Measurements from ENCODE around the gene PLIN3. TPM values are rescaled to one million over a fixed set of nuclear protein-coding genes. Genes with fewer than 3 reads are reported as not detected.
"Not testable (repeated sequence)": the region's sequence is repeated elsewhere in the genome, so short reads cannot be mapped to it uniquely, and the experiment has no call there.

PLIN3 gene
- total RNA-seq, 1 donor from 2014 or later = 86.2 TPM

DNA sequence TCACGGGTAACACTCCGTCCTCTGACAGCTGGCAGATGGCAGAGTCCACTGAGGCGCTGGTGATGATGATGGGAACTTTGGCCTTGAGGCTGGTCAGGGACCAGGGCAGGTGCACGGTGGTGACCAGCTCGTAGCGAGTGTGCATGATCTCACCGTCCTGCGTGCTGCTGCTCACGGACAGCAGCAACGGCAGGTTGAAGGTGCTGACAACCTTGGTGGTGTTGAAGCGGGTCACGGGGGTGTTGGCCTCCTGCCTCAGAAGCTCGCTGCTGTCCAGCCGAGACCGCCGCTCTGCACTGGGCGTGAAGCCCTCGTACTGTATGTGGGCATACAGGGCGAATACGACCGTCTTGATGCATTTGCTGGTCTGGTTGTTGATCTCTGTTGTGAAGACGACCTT, 23.6 kb upstream of the PLIN3 start:
- no peak for DNase-seq (ENCODE audit: low spot score)

DNA sequence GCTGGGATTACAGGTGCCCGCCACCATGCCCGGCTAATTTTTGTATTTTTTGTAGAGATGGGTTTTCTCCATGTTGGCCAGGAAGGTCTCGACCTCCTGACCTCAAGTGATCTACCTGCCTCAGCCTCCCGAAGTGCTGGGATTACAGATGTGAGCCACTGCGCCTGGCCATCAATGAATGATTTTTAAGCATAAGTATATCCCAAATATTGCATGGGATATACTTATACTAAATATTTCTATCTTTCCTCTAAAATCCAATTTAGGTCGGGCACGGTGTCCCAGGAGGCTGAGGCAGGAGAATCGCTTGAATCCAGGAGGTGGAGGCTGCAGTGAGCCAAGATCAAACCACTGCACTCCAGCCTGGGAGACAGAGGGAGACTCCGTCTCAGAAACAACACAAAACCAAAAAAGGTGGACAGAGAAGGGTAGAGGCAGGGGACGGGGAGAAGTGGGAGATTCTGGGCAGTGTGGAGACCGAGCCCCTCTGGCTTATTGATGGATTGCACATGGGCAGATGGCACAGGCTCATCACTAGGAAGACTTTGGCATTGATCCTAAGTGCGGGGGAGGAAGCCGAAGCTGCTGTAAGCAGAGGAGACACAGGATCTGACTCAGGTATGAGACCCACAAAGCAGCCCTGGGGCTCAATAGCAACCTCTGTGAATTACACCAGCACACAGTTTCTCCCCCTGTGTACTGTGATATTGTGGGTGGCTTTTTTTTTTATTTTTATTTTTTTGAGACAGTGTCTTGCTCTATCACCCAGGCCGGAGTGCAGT, 21.8 kb upstream of the PLIN3 start:
- DNase-seq (ENCODE audit: low spot score) = no peak

DNA sequence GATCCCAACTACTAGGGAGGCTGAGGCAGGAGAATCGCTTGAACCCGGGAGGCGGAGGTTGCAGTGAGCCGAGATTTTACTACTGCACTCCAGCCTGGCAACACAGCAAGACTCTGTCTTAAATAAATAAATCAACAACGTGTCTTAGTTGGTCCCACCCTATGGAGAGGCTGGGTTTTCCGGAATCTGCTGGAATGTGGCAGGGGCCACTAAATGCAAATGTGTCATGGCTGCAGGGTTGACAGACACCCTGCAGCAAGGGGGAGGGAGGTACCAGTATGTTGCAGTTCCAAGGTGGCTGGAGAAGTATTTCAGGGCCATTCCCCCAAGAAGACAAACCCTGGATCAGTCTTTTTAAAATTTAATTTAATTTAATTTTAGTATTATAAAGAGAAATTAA, 20.3 kb upstream of the PLIN3 start:
- not testable (repeated sequence) for DNase-seq (ENCODE audit: low spot score)

DNA sequence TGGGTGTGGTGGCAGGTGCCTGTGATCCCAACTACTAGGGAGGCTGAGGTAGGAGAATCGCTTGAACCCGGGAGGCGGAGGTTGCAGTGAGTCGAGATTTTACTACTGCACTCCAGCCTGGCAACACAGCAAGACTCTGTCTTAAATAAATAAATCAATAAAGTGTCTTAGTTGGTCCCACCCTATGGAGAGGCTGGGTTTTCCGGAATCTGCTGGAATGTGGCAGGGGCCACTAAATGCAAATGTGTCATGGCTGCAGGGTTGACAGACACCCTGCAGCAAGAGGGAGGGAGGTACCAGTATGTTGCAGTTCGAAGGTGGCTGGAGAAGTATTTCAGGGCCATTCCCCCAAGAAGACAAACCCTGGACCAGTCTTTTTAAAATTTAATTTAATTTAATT, 17.5 kb upstream of the PLIN3 start:
- DNase-seq (ENCODE audit: low spot score) = not testable (repeated sequence)

DNA sequence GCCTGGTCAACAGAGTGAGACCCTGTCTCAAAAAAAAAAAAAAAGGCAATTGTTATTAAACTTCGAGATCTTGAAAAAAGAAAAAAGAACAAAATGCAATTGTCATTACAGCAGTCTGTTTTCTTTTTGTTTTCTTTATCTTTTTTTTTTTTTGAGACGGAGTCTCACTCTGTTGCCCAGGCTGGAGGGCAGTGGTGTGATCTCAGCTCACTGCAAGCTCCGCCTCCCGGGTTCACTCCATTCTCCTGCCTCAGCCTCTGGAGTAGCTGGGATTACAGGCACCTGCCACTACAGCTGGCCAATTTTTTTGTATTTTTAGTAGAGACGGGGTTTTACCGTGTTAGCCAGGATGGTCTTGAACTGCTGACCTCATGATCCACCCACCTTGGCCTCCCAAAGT, 15.4 kb upstream of the PLIN3 start:
- not testable (repeated sequence) for DNase-seq (ENCODE audit: low spot score)

DNA sequence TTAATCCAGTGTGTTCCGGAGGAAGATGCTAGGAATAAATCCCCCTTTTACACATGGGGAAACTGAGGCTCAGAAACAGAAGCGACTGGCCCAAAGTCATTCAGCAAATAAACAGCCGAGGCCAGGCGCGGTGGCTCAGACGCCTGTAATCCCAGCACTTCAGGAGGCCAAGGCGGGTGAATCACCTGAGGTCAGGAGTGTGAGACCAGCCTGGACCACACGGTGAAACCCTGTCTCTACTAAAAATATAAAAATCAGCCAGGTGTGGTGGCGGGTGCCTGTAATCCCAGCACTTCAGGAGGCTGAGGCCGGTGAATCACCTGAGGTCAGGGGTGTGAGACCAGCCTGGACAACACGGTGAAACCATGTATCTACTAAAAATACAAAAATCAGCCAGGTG, 11.6 kb upstream of the PLIN3 start:
- no peak for DNase-seq (ENCODE audit: low spot score)

DNA sequence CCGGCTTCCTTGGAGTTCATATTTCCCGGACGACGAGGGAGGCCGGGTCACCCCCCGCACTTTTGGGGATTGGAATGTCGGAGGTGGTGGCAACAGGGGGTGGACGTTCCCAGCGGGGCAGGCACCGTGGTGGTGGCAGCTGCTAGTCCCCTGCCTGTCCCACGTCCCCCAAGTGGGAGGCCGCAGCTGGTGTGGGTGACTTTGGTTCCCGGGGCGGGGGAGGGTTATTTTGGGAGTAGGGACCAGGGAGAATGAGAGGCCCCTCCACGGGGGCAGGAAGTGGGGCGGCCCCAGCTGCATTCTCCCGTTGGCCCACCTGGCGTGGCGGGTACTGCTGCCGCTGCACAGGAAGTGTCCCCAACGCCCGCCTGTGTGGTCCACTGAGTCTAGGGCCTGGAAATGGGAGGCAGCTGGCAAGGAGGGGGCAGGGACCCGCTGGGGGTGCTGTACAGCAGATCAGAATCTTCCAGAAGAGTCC, 11.1 kb upstream of the PLIN3 start:
- DNase-seq (ENCODE audit: low spot score) = no peak

DNA sequence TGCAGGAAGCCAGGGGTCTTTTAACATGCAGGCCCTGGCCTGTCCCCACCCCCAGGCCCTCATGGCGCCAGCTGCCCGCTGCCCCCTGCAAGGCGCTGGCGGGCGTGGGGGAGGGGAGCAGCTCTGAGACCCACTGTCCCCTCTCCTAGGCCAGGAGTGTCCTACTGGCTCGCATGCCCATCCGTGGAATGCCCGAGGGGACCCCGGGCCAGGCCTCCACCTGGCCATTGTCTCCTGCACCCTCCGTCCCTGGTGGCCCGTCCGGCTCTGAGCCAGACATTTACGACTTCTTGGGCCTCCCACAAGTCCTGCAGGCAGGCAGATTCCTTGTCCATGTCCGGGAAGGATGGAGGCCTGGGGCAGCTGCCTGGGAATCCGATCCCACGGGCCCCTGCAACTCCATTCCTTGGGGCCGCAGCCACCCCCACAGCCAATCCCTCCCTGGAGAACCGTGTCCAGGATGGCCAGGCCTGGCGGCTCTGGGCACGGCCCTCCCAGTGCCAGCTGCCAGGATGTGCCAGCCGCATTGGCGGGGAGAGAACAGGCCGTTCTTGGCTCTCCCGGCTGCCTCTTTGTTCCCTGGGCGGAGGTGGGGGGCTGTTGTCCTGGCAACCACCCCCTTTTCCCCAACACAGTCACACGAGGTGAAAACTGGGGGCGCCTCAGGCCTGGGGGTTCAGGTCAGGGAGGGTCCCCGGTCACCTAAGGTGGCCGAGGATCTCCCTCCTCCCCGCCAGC, 10.5 kb upstream of the PLIN3 start:
- DNase-seq (ENCODE audit: low spot score) = no peak

DNA sequence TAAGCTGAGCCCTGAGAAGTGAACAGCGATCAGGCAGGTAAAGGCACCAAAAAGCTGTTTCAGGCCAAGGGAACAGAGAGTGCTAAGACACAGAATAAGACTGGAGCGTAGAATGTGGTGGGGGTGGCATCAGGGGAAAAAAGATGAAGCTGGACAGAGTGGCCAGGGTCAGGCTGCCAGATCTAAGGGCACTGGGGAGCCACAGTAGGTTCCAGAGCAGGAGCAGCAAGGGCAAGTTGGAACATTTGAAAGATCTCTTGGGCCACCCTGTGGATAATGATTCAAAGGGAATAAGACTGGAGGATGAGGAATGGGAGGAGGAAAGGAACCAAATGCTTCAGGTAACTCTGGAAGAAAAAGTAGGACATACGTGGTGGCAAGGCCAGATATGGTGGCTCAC, 6.5 kb upstream of the PLIN3 start:
- no peak for DNase-seq (ENCODE audit: low spot score)

DNA sequence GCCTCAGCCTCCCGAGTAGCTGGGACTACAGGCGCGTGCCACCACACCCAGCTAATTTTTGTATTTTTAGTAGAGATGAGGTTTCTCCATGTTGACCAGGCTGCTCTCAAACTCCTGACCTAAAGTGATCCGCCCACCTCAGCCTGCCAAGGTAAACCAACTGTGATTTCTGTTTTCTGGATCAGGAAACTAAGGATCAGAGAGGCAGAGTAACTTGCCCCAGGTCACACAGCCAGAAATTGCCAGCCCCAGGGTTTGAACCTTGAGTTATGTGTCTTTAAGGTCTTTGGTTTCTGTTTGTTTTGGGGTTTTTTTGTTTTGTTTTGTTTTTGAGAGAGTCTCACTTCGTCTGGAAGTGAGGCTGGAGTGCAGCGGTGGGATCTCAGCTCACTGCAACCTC, 4.2 kb upstream of the PLIN3 start:
- no peak for DNase-seq (ENCODE audit: low spot score)

DNA sequence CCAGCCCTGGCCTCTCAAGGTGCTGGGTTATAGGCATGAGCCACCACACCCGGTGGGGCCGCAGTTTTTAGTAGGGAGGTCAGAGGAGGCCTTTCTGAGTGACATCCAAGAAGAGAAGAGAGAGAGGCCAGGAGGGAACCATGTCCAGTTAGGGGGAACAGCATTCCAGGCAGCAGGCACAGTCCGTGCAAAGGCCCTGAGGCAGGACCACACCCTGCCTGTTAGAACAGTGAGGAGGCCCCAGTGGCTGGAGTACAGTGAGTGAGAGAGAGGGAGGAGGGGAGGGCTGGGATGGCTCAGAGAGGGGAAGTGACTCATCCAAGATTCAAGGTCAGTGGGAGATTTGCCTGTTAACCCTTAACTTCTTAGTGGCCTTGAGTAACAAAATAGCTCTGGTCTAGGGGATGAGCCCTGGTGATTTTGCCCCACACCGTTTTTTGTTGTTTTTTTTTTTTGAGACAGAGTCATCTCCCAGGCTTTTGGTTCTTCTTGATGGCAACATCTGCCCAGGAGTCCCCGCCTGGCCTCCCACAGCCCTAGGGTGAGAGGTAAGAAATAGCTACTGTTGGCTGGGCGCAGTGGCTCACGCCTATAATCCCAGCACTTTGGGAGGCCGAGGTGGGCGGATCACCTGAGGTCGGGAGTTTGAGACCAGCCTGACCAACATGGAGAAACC, 2.7 kb upstream of the PLIN3 start:
- DNase-seq (ENCODE audit: low spot score) = peak; percentile 66

DNA sequence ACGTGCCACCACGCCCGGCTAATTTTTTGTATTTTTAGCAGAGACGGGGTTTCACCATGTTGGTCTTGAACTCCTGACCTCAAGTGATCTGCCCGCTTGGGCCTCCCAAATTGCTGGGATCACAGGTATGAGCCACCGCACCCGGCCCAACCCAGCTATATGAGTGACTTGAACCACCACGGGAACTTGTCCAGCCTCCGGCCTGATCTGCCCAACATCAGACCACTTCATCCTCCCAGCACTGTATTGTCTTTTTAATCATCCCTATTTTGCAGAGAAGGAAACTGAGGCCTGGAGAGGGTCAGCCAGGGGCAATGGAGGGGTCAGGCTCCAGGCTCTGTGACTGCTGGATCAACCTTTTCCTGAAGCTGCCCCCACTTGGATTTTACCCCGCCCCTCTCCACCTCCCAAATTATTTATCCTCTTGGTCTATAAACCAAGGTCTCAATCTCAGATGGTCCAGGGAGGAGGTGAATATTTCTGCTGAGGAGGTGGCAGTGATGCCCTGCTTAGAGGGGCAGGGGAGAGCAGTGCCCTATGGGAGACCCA, 893 bp upstream of the PLIN3 start:
- no peak for DNase-seq (ENCODE audit: low spot score)

DNA sequence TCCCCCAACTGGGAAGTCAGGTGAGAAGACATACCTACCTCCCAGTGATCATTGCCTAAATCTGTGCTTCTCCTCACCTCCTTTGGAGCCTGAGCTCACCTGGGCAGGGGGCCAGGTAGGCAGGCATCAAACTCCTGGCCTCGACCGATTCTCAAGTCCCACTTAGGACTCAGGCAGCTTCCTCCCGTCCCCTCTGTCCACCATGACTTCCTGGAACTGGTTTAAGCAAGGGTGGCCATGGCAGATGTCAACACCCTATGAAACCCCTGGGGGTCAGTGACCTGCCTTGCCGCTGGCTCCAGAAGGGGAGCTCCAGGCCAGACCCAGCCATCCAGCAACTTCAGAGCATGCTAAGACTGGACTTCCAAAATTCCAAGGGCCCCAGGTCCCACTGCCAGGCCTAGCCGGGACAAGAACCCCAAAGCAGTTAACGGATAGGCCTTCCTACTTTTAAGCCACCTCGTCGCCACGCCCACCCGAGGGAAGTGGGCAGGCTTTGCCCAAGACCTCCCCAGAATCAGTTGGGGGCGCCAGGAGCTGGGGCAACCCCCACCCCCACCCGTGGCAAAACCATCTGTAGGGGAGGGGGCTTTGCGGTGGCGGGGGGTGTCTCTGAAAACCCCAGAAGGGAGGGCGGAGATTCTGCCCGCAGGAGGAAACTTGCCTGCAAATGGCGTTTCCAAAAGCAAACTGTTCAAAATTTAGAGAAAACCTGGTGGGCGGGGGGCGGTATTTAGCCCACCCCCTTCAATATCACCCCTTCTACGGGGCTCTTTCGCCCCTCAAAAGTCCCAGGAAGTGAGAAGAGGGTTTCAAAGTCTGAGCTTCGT, 657 bp downstream of the PLIN3 start:
- peak; percentile 78 for DNase-seq (ENCODE audit: low spot score)

DNA sequence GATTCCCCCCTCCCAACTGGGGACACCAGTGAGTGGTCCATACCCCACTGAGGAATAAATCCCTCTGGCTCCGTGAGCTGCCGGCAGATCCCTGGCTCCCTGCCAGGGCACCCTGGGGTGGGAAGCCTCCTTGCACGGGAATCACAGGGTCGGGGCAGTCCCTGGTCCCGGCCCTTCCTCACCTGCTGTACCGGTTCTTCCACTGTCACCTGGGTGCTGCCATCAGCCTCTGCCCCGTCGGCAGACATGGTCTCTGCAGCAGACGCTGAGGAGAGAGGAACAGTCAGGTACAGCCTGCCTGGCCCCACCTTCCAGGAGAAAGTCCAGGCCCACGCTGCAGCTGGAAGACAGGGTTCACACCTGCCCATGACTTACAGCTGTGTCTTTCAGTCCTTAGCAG, 6.3 kb downstream of the PLIN3 start:
- peak; percentile 62 for DNase-seq (ENCODE audit: low spot score)

DNA sequence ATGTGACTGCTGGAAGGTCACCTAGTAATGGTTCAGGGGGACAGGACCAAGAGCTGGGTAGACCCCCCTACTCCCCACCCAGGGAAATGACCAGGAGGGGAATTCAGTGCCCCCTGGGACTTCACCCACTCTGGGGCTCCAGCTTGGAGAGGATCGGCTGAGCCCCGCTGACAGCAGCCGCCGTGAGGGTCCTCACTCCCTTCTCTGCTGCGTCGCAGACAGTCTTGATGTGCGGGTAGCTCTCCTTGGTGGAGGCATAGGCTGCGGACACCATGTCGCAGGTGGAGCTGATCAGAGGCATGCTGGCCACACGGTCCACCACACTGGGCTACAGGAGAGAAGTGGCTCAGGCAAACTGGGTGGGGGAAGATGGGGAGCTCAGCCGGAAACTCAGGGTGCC, 7.8 kb downstream of the PLIN3 start:
- DNase-seq (ENCODE audit: low spot score) = no peak

DNA sequence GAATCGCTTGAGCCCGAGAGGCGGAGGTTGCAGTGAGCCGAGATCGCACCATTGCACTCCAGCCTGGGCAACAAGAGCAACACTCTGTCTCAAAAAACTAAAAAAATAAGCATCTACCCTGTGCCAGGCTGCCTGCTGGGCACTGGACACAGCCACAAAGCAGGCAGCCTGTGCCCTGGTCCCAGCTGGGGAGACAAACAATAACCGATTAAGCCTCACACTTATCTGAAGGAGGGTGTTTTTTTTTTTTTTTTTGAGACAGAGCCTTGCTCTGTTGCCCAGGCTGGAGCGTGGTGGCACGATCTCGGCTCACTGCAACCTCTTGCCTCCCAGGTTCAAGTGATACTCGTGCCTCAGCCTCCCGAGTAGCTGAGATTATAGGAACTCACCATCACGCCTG, 11.0 kb downstream of the PLIN3 start:
- DNase-seq (ENCODE audit: low spot score) = not testable (repeated sequence)

DNA sequence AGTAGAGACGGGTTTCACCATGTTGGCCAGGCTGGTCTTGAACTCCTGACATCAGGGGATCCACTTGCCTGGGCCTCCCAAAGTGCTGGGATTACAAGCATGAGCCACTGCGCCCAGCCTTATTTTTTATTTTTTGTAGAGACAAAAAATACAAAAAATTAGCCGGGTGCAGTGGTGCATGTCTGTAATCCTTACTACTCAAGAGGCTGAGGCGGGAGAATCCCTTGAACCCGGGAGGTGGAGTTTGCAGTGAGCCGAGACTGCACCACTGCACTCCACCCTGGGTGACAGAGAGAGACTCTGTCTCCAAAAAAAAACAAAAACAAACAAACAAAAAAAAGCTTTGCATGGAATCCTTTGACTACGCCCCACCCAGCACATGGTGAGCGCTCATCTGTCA, 14.0 kb downstream of the PLIN3 start:
- DNase-seq (ENCODE audit: low spot score) = not testable (repeated sequence)

DNA sequence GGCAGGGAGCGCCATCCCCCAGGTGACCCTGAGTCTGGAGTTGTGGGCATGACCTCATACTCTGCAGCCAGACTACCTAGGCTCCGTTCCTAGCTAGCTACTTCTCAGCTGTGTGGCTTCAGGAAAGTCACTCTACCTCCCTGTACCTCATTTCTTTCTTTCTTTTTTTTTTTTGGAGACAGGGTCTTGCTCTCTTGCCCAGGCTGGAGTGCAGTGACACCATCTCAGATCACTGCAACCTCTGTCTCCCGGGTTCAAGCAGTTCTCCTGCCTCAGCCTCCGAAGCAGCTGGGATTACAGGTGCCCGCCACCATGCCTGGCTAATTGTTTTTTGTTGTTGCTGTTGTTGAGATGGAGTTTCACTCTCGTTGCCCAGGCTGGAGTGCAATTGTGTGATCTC, 15.0 kb downstream of the PLIN3 start:
- DNase-seq (ENCODE audit: low spot score) = no peak

DNA sequence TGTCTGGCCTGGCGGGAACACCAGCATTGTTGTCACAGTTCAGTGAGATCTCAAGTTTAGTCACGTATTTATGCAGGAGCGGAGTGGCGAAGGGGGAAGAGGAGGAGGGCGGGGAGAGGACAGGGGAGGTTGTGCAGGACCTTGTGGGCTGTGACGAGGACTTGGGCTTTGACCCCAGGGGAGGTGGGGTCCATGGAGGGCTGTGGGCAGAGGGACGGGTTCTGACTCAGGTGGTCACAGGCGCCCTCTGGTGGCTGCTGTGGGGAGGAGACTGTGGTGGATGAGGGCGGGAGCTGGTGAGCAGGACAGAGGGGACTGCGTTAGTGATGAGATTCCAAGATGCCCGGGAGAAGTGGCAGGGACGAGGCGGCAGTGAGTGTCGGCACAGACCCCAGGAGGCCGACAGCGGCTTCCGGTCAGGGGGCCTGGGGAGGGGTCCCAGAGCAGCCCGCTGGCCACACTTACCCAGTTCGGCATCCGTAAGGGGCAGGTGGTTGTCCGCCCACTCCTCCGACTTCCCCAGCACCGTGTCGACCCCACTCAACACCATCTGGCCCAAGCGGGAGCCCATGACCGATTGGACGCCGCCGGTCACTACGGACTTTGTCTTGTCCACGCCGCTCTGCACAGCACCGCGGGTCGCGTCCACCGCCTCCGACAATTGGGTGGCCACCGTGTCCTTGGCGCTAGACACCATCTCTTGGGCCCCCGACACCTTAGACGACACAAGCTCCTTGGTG, 15.7 kb downstream of the PLIN3 start:
- DNase-seq (ENCODE audit: low spot score) = peak; percentile 37

DNA sequence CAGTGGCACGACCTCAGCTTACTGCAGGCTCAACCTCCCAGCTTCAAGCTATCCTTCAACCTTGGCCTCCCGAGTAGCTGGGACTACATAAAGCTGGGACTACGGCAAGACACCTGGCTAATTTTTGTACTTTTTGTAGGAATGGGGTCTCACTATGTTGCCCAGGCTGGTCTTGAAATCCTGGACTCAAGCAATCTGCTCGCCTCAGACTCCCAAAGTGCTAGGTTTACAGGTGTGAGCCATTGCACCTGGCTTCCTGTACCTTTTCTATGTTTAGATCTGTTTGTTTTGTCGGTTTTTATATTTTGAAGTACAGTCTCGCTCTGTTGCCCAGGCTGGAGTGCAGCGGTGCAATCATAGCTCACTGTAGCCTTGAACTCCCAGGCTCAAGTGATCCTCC, 18.4 kb downstream of the PLIN3 start:
- no peak for DNase-seq (ENCODE audit: low spot score)

All from umbilical cord (tissue), 2 donors.